NOMO-1 treated with DMSO at 0.1 percent for 48 hours (cell line): Measurements from ENCODE around the gene ATG13.

Experiments used
- DNase-seq: peaks from one replicate; lab custom pipeline; 2025; ENCODE audit not compliant: unreplicated experiment; lab: John Stamatoyannopoulos, UW

The ATG13 gene

DNA sequence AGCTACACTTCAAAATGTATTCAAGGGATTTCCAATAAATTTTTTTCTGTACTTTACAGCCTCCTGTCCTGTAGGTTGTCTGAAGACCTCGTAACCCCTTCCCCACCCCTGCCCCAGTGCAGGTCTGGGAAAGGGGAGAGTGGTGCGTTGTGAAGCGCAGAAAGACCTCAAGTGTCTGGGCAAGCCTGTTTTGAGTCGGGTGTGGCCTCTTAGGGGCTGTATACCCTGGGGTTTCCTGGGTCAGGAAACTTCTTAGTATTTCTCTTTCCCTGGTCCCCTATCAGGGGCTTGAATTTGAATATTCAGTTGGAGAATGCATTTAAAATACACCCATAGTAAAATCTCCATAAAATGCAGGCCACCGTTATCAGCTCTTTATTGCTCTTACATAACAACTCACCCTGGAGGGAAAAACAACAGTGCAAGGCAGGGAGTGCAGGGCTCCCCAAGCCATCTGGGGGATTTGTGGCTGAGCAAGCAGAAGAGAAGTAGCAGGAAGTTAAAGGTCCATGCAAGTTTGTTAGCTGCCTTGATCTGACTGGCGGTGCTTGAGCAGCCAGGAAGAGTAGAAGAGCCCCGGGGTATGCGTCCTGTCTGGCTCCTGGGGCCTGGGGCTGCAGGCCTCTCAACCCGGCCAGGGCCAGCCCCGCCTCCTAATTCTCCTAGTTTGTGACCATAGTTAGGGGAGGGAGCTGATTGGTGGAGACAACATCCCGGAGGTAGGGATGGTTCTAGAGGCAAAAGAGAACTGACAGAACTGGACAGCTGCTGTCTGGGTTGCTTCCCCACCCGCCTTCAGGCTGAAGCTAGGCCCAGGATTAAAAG, 57.3 kb downstream of the ATG13 start:
- DNase-seq = peak; percentile 77

DNA sequence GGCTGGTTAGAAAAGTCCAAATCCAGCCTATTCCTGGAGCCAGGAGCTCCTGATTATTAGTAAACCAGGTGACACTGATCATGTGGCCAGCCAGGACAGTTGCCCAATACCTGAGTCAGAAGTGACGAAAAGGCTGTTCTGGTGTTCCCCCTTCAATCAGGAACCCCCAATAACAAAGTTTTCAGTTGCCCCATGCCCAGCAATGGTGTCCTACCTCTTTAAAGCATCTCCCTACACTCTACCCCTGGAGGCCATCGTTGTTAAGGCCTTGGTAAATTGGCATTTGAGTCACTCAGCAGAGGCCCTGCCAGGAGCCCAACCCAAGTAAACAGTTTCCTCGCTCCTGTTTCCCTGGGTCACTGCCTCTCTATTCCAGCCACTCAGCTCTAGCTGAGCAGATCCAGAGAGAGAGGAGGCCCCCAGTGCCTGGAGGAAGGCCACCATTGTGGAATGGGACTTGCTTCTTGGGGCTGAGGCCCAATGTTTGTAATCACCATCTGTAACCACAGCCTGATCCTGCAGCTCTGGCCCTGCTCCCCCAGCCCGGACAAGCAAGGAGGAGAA, 58.0 kb downstream of the ATG13 start:
- DNase-seq = no peak

- no peak for DNase-seq
Measured at GRCh38 chr11:46675949-46676348, 58.6 kb downstream of the ATG13 start.

- peak; percentile 66 for DNase-seq
Measured at GRCh38 chr11:46676436-46677158, 59.2 kb downstream of the ATG13 start.

GRCh38 chr11:46677169-46677568, 59.8 kb downstream of the ATG13 start:
- no peak for DNase-seq

DNA sequence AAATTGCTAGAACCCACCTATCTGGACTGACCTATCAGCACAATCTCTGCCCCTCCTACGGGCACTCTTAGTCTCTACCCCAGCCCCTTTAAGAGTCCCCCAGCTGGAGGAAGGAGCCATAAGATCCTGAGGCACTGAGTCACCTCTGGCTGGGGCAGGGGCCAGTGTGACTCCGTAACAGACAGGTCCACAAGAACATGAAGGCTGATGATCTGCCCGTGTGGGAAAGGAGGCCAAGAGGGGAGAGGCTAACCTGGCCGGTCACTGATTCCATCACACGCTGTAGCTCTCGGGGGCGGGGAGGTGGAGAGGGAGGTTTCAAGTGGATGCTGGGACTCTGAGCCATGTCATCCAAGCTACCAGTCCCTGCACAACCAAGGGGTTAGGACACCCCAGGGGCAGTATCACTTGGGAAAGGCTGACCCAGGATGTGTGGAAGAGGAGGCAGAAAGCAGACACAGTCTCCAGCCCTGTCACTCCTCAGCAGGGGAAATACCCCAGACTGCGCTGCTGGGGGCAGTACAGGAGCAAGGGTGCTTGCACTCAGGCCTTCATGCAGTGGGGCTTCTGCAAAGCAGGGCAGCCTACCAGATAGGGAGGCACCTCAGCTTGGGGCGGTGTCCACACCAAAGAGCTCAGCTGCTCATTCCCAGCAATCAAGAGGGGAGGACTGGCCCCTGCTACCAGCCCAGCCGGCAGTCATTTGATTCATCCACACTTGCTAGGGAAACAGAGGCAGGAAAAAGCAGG, 60.8 kb downstream of the ATG13 start:
- no peak for DNase-seq

- DNase-seq = no peak
Measured at GRCh38 chr11:46678741-46679130, 61.4 kb downstream of the ATG13 start.

DNA sequence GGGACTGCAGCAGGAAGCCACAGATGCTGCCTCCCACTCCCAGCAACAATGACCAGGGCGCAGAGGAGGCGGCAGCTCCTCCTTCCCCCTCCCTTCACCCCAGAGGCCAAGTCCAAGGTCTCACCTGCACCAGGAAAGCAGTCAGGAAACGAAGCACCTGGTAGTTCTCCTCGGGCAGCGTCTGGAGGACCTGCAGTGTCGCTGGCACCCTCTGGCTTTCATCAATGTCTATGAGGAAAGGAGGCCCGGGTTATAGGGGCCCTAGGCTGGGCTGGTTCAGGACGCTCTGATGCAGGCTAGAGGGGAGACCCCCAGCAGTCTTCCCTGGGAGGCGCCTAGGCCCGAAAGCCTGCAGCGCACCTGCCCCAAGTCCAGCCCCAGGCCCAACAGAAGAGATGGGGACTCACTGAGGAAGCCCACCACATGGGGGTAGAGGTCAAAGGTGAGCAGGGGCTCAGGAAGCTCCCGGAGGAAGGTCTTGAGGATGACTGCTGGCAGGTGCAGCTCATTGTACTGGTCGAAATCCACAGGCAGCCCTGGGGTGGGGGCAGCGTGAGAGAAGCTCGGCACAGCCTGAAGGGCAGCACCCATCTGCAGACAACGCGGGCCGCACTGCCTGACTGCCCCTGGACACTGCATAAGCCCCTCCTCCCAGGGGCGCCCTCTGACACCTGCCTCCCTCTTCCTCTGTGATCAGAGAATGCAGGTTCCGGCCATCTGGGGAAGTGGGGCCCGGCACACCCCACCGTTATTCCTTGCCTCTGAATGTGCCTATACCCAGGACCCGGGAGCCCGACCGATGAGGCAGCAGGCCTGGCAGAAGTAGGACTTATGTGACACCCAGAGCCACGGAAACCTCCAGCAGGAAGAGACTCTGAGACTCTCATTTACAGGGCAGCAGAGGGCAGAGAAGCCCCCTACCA, 62.1 kb downstream of the ATG13 start:
- no peak for DNase-seq

DNA sequence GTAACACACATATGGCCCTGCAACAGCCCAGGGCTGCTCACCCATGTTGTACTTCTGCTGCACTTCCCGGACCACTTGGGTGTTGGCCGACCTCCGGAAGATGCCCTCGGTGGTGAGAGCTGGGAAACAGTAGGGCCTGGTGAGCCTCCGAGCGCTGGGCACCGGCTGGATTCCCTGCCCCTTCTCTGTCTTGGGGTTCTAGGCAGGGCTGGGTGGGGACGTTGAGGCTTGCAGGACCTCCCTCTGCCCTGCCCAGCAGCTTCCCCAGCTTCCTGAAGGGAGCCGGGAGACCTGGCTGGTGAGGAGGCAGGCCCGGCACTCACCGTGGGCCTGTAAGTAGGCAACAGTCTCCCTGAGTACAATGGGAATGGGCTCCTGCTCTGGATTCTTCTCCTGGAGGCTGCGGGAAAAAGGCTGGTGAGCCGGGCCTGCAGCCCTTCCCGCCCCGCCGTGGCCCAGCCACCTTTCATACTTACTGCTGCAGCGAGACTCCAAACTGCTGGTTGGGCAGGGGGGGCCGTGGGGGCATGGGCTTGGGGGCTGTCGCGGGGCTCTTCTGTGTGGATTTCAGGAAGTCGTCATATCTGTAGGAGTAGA, 62.9 kb downstream of the ATG13 start:
- DNase-seq = no peak

DNA sequence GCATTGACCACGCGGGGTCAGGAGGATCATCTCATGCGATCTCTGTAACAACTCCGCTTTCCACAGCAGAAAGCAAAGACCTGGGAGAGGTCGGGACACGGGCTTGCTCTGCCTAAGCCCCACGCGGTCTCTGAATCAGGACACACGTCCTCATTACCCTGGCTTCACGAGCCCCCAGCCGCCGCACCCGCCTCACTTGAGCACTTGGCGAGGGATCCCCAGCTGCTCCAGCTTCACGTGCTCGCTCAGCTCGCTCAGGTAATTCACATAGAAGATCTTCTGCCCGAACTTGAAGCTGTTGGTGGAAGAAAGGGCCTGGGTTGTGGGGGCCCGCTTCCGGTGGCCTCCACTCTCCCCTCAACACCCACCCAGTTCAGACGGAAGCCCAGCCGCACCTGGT, 63.5 kb downstream of the ATG13 start:
- no peak for DNase-seq

GRCh38 chr11:46681814-46682213, 64.5 kb downstream of the ATG13 start:
- DNase-seq = no peak

DNA sequence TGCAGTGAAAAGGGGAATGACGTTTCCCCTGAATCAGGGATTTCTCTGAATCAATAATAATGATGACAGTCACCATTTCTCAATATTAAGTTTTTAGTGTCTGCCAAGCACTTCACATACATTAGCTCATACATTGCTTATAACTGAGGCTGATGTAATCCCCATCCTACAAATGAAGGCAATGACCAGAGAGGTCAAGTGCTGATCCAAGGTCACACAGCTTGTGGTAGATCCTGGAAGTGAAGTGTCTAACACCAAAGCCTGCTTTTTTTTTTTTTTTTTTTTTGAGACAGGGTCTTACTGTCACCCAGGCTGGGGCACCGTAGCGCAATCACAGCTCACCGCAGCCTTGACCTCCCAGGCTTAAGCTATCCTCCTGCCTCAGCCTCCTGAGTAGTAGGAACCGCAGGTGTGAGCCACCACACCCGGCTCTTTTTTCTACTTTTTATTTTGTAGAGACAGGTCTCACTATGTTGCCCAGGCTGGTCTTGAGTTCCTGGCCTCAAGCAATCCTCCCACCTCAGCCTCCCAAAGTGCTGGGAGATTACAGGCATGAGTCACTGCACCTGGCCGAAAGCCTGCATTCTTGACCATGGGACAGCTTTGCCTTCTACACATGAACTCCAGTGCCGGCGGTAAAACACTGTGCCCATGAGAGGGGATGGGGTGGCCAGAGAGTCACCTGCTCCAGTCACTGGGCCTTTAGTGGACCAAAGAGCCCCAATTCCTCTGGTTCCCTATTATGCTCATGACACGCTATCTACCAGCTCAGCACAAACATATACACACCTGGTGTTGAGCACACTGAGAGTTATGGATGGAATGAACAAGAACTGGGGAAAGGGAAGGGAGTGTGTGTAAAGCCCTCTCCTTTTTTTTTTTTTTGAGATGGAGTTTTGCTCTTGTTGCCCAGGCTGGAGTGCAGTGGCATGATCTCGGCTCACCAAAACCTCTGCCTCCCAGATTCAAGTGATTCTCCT, 65.7 kb downstream of the ATG13 start:
- no peak for DNase-seq

DNA sequence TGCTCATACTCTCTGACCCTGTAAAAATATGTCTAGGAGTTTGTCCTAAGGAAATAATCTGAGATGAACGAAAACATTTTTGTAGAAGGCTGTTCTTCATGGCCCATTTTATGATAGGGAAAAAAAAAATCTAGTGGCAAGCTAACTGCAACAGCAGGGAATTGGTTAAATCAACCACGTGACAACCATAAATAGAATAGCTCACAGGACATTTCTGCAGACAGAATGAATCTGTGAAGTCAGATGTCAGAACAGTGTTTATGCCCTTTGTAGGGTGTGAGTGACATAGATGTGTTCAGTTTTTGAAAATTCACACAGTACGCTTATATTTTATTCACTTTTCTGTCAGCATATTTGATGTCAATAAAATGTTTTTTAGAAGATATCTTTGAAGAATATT, 67.0 kb downstream of the ATG13 start:
- no peak for DNase-seq

DNA sequence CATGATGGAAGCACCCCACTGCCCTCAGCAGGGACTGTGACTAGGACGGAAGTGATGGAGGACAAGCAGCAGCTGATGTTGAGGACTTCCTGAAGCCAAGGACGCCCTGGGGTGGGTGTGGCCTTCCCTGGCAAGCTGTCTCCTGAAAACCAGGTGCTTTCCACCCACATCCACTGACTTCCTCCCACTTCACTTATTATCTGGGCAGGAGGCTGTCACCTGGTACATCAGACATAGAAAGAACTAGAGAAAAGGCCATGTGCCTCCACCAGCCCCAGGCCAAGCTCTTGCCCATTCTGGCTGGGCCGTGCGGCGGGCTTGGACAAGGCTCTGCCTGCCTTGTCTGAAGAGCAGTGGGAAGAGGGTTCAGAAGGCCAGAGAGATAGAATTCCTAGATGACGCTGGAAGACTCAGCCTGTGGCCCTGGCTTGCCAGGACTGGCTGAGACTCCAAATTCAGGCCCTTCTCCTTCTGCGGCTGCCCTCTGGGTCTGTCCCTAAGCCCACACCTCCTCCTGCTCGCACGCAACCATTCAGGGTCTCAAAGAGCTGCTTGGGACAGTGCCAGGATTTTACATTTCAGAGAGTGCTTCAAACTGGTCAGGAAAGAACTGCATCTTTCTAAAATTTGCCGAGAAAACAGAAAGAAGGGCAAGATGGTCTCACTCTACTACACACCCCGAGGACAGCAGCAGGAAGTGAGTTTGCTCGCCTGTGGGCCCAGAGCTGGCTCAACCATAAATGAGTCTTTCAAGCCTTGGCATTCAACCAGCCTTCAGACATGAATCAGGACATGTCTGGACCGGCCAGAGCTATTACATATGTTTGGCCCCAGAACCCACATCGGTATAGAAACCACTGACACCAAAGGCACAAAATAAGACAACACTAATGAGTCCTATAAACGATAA, 69.8 kb downstream of the ATG13 start:
- DNase-seq = no peak

DNA sequence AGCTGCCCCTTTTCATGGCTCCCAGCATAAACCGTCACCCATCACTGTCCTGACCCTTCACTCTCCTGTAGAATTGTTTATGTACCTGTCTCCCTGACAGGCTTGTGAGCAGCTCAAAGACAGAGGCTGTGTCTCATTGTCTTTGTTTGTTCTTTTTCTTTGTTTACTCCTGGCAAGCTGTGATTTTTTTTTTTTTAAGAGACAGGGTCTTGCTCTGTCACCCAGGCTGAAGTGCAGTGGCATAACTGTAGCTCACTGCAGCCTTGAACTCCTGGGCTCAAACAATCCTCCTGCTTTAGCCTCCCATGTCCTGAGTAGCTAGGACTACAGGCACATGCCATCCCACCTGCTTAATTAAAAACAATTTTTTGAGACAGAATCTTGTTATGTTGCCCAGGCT, 73.3 kb downstream of the ATG13 start:
- no peak for DNase-seq

DNA sequence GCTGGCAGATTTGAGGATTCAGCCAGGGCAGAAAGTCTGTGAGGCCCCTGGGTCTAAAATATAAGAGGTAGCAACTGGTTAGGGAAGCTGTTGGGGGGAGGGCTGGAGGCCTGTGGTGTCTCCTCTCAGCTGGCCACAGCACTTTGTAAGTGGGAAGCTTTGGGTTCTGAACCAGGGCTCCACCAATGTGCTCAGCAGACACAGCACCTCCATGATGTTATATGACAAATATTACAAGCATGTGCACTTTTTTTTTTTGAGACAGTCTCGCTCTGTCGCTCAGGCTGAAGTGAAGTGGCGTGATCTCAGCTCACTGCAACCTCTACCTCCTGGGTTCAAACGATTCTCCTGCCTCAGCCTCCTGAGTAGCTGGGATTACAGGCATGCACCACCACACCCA, 75.1 kb downstream of the ATG13 start:
- no peak for DNase-seq

- no peak for DNase-seq
Measured at GRCh38 chr11:46693597-46694012, 76.3 kb downstream of the ATG13 start.

DNA sequence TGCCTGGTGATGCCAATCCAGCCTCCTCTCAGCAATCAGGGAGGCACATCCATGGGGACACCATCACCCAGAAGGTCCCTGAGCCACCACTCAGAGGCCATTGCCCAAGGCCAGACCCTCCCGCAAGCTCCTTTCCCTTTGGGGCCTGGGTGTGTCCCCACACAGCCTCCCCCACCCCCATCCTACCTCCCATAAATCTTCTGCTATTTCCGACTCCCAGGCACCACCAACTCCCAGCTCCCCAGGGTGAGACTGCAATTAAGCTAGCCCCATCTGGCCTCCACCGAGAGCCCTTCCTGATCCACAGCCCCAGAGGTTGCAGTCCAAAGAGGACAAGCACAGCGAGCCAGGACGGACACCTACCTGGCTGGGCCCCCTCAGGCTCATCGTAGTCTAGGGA, 76.7 kb downstream of the ATG13 start:
- DNase-seq = no peak
